LHCN-M2 (cell line): ENCODE data around the gene TBXAS1. TPM values are rescaled to one million over a fixed set of nuclear protein-coding genes. Genes with fewer than 3 reads are reported as not detected.

Source experiments
- DNase-seq: peaks from one replicate; pipeline ENCODE4 v3.0.0-alpha.2; 2012; ENCODE audit warnings: low read depth
- polyA plus RNA-seq: library from polyadenylated mRNA; unstranded; fragments of >200 nt; gene quantifications from one replicate; pipeline ENCODE4 v1.2.1, GENCODE V29; 2012; ENCODE audit warnings: missing spikeins
- total RNA-seq: library from RNA; depleted of rRNA; stranded (reverse); fragments of >200 nt; gene quantifications from 2 replicates; pipeline ENCODE4 v1.2.3, GENCODE V29; 2014; rRNA removed

Gene TBXAS1
- total RNA-seq, result 7.2 and 8.4 TPM in 2 replicates
- polyA plus RNA-seq, result 3.4 TPM

DNA sequence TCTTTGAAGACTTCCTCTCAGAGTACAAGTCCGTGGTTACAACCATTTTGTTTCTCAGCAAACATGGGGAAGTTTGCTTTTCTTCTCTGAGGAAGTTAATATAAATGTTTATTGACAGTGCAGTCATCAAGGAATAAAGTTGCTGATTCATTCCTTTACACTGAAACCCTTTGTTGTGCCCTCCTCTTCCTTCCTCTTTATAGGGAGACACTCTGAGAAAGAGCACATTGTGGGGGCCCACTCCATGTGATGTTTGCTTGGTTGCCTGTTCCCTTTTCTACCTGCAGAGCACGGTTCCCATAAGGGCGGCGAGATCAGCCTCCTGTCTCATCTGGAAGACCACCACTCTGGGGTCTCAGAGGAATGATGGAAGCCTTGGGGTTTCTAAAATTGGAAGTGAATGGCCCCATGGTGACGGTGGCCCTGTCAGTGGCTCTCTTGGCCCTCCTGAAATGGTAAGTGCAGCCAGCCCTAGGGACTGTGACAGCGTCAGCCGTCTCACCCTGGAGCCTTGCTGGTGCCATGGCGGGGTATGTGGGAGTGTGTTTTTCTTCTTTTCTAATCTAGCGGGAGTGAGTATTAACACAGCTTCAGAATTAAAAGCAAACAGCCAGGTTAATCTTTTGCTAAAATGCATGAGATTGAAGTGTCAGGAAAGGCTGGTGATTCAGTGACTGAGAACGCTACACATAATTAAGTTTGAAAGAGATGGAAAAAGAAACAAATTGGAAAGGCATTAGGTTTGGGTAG is at the start of gene TBXAS1:
TBXAS1 (plus strand) TSS at position 240 of the 750 bp plus-strand sequence; CDS start at position 367, 127 bp downstream.
- no peak for DNase-seq

GRCh38 chr7:139782932-139783331 is 46.1 kb upstream of the TBXAS1 start:
- no peak for DNase-seq

DNA sequence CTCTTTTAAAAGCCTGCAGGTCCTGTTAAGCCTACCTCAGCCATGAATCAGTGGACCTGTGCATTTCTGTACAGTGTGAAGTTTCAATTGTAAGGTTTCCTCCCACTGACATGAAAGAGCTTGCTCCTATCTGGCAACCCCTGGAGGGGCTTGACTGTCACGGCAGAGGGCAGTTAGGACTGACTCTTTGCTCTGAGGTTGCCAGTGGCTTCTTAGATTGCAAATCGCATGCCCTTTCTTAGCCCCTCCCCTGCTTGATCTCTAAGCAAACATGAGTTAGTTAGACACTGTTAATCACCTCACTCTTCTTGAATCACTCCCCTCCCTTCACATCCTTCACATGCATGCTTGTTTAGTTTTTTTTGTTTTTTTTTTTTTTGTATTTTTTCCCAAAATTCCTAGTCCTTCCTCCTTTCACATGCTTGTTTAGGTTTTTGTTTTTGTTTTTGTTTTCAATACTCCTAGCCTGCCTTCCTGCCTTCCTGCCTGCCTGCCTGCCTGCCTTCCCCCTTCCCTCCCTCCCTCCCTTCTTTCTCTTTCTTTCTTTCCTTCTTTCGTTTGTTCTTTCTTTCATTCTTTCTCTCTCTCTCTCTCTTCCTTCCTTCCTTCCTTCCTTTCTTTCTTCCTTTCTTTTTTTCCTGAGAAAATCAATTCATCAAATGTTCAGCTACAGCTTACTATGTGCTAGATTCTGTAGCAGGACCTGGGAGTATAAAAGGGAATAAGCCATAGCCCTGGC is 45.2 kb upstream of the TBXAS1 start:
- DNase-seq, result no peak

- no peak for DNase-seq
Measured at GRCh38 chr7:139784648-139785047, 44.4 kb upstream of the TBXAS1 start.

DNA sequence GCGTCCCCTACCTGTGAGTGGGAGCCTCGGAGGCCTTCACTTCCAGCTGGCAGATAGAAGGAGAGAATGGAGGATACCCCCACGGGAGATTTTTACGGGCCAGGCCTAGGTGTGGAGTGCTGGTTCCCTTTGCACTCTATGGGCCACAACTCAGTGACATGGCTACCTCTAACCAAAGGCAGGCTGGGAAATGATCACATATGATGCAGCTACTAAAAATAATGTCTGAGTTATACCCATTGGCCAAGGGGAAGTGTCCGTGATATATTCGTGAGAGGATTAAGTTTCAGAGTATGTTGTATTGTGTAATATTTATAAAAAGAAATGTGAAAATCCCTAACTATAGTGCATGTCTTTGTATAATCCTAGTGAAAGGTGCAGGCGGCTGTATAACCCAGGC is 37.7 kb upstream of the TBXAS1 start:
- no peak for DNase-seq

- no peak for DNase-seq
Measured at GRCh38 chr7:139797607-139798006, 31.5 kb upstream of the TBXAS1 start.

DNA sequence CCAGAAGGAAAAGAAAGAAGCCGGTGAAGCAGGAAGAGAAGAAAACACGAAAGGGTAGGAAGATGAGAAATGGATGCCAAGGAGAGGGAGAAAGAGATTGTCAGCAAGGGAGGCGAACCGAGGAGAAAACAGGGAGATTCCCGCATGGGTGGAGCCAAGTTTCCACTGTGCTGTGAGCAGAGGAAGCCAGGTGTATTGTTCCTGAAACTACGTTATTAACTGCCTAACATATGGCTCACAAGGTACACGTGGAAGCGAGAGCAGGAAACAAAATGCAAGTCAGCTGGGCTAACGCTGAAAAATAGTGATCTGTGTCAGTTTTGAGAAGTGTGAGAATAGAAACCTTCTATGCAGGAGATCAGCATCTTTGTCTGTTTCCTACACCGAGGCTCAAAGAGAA is 30.8 kb upstream of the TBXAS1 start:
- no peak for DNase-seq

DNA sequence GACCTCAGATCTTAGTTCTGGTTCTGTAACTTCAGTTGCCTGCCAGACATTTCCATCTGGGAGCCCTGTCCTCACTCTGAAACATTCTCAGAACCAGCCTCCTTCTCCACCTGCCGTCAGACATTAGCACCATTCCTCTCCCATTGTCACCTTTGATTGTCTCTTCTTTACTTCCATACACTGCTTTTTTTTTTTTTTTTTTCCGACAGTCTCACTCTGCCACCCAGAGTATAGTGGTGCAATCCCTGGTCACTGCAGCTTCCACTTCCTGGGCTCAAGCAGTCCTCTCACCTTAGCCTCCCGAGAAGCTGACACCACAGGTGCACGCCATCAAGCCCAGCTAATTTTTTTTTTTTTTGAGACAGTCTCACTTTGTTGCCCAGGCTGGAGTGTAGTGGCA is 30.2 kb upstream of the TBXAS1 start:
- DNase-seq, result no peak

DNA sequence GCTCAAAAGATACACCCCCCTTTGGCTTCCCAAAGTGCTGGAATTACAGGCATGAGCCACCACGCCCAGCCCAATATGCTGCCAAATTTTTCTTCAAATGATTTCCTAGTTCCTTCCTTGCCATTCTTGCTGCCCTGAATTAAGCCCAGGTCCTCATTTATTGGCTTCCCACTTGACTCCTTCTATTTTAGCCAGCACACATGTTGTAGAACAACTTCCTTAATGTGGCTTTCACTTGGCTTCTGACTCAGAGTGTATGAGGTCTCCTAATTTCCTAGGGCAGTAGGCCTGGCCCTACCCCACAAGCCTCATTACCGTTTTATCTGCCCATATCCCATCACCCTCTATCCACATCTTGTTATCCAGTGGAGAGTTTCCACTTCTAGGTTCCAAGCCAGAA is 29.5 kb upstream of the TBXAS1 start:
- DNase-seq, result no peak

- DNase-seq, result no peak
Measured at GRCh38 chr7:139804571-139804970, 24.5 kb upstream of the TBXAS1 start.

DNA sequence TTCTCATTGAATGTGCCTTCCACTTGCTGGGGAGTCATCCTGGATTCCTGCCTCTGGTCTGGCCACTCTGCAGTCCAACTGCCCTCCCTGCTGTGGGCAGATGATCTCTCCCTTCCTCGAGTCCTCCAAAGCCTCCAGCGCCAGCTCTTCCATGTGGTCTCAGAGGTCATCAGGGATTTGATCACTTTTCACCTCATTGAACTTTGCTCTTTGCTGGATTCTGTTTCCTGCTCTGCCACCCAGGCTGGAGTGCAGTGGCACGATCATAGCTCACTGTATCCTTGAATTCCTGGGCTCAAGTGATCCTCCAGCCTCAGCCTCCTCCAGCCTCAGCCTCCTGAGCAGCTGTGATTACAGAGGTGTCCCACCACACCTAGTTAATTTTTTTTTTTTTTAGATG is 22.1 kb upstream of the TBXAS1 start:
- no peak for DNase-seq

GRCh38 chr7:139808427-139808826 is 20.6 kb upstream of the TBXAS1 start:
- DNase-seq, result no peak

- no peak for DNase-seq
Measured at GRCh38 chr7:139808846-139809442, 20.1 kb upstream of the TBXAS1 start.

DNA sequence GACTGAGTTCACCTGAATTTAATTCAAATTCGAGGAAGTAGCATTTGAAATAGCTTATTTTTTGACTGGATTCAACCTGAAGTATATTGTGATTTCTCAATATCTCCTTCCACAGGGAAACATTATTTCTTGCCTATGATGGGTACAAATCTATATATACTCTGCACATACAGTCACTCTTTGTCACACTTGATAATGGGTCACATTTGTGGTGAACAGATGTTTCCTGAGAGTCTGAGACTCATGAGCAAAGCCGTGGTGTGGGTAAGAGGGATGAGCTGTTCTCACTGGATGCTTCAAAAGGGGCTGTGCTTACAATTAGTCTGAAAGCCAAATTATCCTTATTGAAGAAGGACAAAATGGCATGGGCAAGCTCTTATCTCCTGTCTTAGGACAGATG is 18.0 kb upstream of the TBXAS1 start:
- DNase-seq, result peak; percentile 76

GRCh38 chr7:139813151-139813550 is 15.9 kb upstream of the TBXAS1 start:
- no peak for DNase-seq

- DNase-seq, result no peak
Measured at GRCh38 chr7:139813689-139814088, 15.4 kb upstream of the TBXAS1 start.

GRCh38 chr7:139817249-139817648 is 11.8 kb upstream of the TBXAS1 start:
- DNase-seq, result no peak

DNA sequence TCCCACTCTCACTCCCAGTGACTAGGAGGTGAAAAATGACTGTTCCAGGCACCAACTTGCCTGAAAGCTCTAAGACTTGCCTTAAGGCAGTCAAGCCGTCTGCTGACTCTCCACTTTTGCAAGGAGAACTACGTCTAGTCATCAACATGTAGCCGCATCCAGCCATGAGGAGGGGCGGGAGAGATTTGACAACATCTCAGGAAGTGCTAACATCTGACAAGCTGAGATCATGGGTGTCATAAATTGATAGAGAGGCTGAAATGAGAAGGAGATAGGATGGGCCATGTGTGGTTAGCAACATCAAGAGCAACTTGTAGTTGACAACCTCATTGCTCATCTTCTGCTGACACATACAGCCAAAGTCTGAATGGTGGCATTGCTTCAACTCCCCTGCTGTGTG is 9.0 kb upstream of the TBXAS1 start:
- DNase-seq, result no peak

DNA sequence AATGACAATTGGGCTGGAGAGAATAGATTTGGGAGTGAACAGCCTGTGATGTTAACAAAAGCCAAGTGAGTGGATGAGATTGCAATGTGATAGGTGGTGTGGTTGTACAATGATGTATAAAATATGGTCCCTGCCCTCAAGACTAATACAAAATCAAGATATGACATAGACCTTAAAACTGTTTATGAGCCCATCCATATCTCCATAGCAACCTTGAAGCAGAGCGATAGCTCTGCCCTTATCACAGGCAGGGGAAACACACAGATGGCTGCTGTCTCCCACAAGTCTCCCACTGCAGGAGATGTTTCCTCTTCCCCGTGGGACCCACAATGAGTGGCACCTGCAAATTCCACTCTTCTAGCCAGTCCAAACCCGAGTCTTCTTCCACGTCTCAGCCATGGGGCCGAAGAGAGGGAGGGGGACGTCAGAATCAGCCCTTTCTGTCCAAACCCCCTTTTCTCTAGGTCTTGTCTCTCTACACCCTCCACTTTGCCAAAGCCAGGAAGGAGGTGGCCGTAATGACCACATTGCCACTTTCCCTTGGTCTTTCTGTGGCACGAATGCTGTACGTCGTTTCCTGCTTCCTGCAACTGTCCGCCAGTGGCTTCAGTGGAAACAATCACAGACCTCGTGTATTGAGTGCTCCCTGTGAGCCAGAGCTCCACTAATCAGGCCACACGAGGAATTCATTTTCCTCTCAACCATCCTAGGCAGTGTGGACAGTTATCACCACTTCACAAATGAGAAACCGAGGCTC is 7.5 kb upstream of the TBXAS1 start:
- DNase-seq, result no peak

DNA sequence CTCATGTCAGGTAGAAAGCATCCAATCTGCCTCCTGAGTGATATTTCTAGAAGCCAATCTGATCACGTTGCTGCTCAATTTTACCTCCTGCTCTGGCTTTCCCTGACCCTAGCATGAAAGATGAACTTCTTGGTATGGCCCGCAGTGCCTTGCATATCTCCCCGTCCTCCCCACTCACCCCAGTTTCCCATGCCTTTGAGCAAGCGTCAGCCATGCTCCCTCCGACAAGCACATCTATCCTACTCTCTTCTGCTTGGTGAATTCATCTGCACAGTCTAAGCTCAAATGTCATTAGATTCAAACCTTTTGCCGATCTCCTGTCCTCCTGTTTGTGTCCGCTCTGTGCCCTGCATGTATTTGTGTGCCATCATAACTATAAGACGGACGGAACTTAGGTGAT is 6.2 kb upstream of the TBXAS1 start:
- DNase-seq, result no peak

DNA sequence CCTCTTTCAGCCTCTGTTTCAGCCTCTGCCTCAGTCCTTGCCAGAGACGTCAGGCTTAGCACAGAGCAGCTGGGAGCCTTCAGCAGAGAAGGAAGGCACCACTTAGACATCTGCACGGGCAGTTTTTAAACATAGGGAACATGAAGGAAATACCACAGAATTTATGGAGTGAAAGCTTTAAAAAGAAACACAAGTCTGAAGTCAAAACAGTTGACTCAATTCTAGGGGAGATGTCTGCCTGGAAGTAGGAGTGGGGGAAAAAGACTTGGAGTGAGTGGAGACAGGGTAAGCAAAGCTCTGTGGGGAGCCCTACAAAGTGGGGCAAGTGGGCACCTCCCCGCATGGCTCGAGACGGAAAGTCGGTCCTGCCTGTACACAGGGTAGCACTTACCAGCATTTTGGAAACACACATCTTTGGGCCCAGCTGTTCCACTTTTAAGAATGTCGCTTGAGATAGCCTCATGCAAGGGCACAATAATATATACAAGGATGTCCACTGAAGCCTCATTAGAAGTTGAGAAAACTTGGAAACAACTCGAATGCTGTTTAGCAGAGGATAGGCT is 5.0 kb upstream of the TBXAS1 start:
- DNase-seq, result peak; percentile 12
